HG03066 (cell line): ENCODE results near the gene FARS2.
"Not testable (repeated sequence)": the region's sequence is repeated elsewhere in the genome, so short reads cannot be mapped to it uniquely, and the experiment has no call there.

Experiments used
- ATAC-seq: cut with Tn5 transposase; IDR thresholded peaks from one replicate; pipeline ENCODE4 v1.9.1; 2021; ENCODE audit warnings: low read depth; ENCODE audit not compliant: unreplicated experiment

Gene FARS2

GRCh38 chr6:5673019-5673790 lies 411.9 kb downstream of the FARS2 start:
- no peak for ATAC-seq

GRCh38 chr6:5674141-5674540 lies 412.8 kb downstream of the FARS2 start:
- no peak for ATAC-seq

DNA sequence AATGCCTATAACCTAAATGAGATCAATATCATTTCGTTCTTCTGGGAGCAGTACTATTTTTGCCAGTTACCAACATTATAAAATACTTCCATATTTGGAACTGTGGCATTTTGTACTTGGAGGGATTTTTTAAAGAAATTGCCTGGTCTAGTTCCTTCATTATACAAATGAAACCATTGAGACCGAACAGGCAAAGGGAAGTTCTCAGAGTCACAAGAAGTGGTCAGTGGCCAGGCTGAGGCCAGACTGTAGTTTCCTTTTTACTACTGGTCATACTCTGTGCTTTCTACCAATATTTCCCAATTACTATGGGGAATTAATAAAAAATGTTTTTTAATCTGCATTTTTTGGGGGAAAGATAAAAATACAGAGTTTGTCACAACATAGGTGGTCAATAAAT lies 413.4 kb downstream of the FARS2 start:
- no peak for ATAC-seq

- ATAC-seq: no peak
Measured at GRCh38 chr6:5676701-5677100, 415.4 kb downstream of the FARS2 start.

DNA sequence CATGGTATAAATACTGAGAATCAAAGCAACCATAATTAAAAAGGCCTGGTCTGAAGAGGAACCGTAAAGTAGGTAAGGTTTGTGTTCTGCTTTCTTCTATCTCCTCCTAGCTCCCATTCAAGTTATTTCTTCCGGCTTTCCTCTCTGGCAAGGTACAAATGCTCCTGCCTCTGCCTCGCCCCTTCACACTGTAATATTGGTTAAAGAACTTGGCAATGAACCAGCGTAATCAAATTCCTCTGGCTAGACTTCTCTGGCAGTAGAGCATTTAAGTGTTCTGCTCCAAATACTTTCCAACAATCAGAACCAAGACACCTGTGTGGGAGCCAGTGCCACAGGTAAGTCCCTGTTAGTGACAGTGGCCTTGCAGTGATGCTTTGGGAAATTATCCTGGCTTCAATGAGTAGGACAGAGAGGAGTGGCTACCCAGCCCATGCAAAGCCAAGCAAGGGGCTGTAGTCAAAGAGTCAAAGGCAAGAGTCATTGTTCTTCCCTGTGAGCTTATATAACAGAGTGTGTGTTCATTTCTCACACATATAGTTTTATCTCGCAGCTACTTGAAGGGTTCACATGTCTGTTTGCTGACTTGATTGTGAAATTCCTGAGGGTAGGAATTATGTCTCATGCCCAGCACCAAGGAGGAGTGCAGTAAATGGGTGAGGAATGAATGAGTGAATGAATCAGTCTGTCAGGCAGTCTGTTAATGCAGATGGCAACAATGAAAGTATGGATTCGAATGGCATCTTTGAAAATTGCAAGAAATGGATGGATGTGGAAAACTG lies 416.1 kb downstream of the FARS2 start:
- no peak for ATAC-seq

GRCh38 chr6:5679270-5679669 lies 418.0 kb downstream of the FARS2 start:
- no peak for ATAC-seq

DNA sequence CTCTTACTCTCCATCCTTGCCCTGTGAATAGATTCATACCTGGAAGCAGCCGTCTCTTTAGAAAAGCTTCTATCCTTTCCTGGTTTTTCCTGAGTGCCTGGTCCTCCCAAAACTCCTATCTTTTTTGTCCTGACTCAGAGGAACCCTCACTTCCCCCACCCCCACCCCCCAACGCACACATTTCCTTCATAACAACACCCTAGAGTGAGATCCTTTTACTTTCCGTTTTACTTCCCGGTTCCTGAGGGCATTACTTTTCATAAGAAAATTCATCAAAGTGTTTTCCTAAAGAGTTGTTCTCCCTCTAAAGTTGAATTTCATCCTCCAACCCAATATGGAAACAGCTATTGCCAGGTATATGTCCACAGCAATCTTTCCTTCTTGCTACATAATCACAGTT lies 418.4 kb downstream of the FARS2 start:
- peak; percentile 44 for ATAC-seq

GRCh38 chr6:5680095-5680494 lies 418.8 kb downstream of the FARS2 start:
- ATAC-seq: peak; percentile 71

DNA sequence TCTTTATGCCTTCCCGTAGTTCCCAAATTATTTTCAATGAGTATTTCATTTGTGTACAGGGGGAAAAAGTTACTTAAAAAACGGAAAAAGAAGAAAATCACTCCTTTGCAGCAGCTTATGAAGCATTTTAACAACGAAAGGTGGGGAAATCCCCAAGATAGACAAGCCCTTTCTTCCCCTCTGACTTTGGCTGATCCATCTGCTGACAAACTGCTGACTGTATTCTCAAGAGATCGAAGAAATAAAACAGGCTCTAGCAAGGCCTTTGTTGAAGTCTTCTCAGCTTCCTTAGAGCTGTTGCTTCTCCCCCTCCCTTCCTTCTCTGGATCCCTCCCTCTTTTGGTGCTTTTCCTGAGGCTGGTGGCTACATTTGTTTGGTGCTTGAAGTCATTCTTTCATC lies 420.2 kb downstream of the FARS2 start:
- ATAC-seq: no peak

DNA sequence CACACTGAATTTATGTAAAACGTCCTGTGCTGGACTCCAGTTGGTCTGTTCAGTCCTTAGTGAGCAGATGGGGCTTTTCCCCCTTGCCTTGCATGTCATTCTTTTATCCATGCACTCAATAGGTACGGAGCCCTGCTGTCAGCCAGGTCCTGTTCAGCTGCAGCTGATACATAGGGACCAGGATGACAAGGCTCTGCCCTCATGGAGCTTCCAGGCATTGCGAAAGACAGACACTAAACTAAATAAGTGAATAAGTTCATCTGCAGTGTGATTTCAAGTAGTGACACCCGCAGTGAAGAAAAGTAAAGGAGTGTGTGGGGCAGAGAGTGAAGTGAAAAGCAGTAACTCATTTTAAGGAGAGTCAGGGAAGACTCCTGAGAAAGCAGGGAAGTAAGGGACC lies 421.2 kb downstream of the FARS2 start:
- no peak for ATAC-seq

DNA sequence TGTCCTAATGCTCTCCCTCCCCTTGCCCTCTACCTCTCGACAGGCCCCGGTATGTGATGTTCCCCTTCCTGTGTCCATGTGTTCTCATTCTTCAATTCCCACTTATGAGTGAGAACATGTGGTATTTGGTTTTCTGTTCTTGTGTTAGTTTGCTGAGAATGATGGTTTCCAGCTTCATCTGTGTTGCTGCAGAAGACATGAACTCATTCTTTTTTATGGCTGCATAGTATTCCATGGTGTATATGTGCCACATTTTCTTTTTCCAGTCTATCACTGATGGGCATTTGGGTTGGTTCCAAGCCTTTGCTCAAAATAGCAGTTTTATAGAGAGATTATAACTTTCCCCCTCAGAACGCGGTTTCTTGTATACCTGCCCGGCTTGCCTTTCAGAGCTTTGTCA lies 422.4 kb downstream of the FARS2 start:
- ATAC-seq: not testable (repeated sequence)

- ATAC-seq: no peak
Measured at GRCh38 chr6:5684320-5685053, 423.2 kb downstream of the FARS2 start.

DNA sequence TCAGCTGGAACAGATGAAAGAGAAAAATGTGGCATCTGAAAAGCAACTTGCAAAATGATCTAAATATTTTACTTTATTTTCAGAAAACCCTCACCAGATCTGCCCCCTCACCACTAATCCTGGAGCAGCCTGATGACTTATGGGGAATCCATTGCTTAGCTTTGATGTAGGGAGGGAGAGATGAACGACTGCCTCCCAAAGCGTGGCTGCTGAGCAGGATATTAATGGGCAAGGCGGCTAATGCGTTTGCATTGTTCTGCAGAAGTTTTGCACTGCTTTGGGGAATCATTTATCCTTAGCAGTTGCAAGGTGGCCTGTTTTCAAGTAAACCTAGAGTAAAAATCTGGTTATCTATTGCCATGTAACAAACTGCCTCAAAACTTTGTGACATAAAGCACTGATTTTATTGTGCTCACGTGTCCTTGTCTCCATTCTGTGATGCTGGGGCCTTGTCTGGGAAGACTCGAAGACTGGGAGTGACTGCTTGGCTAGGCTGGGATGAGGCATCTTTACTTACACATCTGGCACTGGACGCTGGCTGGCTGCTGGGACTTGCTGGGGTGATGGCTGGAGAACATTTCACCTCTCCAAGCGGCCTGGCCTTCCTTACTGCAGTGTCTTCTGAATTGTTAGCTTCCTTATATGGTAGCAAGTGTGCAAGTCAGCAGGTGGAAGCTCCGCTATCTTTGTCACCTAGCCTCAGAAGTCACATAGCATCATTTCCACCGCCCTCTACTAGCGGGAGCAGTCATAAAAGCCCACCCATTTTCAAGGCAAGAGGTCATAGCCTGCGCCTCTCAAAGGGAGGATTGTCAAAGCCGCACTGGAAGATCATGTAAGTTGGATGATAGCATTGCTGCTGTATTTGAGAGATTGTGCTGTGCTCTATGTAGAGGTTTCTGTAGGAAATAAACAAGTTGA lies 432.2 kb downstream of the FARS2 start:
- no peak for ATAC-seq

- no peak for ATAC-seq
Measured at GRCh38 chr6:5695260-5696245, 434.2 kb downstream of the FARS2 start.

GRCh38 chr6:5697508-5697907 lies 436.2 kb downstream of the FARS2 start:
- ATAC-seq: no peak

DNA sequence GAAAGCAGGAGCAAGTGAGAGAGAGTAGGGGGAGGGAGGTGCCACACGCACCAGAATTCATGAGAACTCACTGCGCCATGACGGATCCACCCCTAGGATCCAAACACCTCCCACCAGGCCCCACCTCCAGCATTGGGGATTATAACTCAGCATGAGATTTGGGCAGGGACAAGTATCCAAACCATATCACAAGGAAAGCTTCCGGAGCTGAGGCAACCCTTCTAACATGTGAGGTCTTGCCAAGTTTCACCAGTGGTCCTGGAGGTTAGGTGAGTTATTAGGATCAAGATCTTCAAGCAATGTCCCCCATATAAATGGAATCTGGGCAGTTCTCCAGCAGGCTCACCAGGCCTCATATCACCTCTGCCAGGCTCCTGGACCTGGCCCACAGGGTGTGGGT lies 437.0 kb downstream of the FARS2 start:
- no peak for ATAC-seq

DNA sequence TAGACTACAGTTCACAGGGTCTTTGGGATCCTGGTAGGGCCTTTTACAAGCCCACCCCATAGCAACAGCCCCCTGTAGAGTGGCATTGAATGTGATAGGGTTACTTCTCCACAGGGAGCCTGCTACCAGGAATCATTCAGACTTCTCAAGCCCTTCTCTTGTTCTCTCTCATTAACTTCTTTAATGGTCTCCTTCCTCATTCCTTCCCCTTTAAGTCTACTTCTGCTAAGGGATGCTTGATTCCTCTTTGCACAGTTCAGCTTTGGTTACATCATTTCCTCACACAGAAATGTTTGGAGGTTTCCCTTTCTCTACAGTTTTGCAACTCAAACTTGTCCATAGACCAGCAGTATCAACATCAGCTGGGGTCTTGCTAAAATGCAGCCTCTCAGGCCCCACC lies 437.8 kb downstream of the FARS2 start:
- ATAC-seq: not testable (repeated sequence)

DNA sequence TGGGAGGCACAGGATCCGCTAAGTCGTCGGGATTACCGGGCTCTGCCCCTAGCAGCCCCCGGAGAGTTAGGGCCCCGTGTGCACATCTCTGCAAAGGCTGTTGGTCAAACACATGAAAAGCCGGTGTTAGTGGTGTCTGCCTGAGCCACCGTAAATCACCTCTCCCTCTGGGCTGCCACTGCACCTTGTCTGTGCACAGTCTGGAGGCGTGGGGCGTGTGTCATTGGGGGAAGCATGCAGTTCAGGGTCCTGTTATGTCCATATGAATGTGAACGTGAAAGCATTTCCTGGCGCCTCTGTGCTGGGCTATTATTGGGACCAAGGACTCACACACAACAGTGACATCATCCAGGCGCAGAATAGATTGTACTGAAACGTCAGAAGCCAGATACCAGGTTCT lies 439.9 kb downstream of the FARS2 start:
- no peak for ATAC-seq

- ATAC-seq: no peak
Measured at GRCh38 chr6:5704708-5705107, 443.4 kb downstream of the FARS2 start.
